Inferior parietal cortex (tissue), 1 donor: ENCODE measurements around the gene ELFN1.

Experiments
- DNase-seq: peaks from one replicate; pipeline ENCODE4 v3.0.0-alpha.2; 2016; ENCODE audit errors: extremely low spot score

Gene ELFN1

DNA sequence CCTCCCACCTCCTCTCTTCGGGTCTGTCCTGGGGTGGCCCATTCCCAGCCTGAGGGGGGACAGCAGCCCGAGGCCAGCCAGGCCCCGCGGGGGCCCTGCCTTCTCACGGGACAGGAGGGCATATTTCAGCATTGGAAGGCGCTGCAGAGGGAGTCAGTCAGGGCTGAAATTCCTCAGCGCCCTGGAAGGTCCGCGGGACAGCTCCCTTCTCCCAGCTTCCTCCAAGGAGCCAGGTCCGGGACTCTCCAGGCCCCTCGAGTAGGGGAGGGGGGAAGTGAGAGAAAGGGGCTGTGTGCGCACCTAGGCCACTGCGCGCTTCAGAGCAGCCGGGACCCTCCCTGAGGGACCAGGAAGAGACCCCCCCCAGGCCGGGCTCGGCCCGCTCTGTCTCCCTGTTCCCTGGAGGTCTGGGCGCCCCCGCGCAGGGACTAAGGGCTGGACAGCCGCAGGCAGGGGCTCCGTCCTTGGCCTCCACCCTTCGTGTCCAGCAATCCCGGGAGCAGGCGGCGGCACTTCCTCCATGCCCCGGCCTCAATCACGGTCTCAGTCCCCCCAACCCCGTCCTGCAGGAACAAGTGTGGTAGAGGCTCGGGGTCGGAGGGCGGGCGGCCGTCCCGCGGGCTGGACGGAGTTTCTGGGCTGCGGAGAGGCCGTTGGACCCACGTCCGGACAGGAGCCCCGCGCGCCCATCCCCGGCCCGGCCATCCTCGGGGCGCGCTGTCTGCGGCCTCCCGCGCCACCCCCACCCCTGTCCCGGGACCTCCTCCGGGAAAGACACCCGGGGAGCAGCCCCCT, 6.0 kb upstream of the ELFN1 start:
- DNase-seq = no peak

DNA sequence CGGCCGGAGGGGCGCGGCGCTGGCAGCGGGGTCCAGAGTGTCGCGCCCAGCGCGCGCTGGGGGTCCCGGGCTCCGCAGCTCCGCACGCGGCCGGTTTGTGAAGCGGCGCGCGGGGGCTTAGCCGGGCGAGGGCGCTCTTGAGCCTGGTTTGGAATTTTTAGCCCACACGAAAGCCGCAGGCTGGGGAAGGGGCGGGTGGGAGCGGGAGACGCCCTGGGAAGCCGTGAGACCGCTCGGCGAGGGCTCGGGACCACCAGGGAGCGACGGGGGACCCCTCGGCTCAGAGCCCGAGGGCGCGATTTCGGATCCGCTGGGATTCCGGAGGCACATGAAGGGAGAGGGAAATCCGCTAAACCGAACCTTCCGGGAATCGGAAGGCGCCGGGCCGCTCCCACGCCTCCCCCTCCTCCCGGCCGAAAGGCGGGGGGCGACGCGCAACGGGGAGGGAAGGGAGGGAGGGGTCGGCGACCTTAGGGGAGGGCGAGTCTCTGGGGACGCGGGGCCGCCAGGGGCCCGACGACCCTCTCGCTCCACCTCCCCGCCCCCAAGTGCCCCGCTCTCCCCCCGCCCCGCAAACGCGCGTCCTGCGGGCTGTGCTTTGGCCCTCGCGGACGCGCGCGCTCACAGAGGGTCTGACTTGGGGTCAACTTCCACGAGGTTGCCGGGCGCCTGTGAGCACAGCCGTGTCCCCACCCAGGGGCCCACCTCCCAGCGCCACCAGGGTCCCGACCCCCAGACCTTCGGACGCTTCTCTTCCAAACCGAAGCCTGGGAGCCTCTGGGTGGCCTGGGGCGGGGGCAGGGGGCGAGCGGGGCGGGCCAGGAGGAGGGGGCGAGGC, 5.1 kb upstream of the ELFN1 start:
- peak; percentile 55 for DNase-seq

DNA sequence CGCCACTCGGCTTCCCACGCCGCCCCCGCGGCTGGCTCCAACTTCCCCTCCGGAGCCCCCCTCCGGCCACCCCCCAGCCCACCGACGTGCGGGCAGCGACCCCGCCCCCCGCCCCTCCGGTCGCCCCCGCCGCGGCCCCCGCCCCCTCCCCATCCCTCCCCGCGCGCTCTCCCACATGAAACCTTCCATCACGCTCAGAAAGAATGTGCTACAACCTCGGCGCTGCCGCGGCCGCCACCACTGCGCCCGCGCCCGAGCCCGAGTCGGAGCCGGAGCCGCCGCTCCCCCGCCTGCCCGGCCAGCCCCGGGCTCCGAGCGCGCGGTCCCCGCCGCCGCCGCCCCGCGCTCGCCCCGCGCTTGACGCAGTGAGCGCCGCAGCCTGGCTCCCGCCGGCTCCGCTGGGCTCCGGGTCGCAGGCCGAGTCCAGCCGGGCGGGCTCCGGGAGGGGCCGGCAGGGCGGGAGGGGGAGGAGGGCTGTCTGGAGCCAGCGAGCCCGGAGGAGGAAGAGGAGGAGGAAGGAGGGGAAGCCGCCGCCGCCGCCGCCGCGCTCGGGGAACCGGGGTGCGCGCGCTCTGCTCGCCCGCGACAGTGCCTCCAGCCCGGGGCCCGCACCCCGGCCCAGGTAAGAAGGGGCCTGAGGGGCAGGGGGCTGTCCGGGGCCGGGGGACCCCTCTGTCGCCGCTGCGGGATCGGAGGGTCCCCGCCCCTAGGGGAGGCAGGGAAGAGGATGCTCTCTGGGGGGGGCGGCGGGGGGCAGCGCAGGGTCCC, 4.3 kb upstream of the ELFN1 start:
- DNase-seq = no peak

DNA sequence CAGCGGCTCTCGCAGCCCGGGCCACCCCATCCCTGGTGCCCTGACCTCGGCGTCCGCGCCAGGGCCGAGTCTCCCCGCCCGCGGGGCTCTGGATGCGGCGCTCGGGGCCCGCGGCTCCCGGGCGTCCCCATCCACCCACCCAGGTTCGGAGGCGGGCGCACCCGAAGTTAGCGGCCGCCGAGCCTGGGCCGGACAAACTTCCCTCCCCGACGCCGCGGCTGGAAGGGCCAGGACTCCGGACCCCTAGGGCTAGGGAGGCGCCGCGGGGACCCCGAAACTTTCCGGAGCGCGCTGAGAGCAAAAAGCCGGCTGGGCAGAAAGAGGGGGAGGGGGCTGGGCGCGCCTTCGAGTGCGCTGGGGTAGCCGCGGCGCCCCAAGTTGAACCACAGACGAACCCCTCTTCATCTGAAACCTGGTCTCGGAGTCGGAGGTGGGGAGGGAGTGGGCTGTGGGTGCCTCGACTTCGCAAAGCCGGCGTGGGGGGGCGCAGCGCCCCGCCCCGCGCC, 3.7 kb upstream of the ELFN1 start:
- DNase-seq = no peak

DNA sequence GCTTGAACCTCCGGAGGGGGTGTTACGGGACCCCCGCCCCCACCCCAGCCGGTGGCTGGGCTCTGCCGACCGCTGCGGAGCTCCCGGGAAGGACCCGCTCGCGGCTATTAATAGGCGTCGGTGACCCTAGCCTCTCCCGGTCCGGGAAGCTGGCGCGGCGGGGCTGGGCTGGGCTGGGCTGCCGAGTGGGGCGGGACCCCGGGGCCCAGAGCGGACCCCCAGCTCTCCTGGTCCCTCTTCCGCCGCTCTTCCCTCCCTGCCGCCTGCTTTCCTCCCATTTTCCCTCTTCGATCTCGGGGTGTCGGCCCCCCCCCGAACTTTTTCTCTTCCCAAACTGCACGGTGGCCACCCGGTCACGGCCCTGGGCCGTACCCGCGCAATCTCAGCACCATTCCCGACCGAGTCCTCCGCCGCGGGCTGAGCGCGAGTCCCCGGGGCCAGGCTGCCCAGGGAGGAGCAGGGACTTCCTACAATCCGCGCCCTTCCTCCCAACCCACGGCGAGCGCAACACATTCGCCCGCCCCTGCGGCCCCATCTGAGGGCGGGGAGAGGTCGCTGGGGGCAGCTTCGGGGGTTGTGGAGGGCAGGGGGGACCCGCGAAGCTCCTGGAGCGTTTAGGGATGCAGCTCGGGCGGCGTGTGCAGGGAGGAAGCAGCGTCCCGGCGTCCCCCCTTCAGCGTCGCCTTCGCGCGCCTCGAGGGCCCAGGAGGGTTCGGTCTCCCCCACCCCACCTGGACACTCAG, 3.1 kb upstream of the ELFN1 start:
- DNase-seq = no peak

DNA sequence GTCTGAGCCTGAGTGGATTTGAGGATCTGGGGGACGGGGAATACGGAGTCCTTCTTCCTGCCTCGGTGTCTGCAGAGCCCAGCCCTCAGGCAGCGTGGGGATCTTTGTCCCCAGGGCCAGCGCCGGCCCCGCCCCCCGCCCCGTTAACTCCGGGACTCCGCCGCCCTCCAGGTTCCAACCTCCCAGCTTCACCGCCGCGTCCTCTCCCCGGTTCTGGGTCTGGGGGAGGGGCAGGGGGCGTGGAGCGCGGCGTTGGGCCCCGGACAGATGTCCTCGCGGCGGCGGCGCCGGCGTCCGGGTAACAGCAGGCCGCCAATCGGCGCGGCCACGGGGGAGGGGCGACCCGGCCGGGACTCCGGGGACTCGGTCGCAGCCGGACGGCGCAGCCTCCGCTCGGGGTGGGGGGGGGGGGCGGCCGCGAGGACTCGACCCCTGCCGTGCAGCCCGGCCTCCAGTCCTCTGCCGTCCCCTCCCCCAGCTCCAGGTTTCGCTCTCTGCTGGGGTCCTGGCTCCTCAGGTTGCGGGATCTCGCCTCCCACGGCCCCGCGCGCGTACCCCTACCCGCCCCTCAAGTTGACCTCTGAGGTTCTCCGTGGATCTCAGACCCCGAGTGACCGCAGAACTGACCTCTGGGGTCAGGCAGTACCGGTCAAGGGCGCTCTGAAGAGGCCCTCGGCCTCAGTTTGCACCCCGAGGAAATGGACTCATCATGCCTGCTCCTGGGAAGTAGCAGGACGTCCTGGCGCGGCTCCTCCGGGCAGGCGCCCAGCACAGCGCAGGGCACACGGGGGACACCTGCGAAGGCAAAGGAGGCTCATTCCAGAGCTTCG, 2.3 kb upstream of the ELFN1 start:
- no peak for DNase-seq

DNA sequence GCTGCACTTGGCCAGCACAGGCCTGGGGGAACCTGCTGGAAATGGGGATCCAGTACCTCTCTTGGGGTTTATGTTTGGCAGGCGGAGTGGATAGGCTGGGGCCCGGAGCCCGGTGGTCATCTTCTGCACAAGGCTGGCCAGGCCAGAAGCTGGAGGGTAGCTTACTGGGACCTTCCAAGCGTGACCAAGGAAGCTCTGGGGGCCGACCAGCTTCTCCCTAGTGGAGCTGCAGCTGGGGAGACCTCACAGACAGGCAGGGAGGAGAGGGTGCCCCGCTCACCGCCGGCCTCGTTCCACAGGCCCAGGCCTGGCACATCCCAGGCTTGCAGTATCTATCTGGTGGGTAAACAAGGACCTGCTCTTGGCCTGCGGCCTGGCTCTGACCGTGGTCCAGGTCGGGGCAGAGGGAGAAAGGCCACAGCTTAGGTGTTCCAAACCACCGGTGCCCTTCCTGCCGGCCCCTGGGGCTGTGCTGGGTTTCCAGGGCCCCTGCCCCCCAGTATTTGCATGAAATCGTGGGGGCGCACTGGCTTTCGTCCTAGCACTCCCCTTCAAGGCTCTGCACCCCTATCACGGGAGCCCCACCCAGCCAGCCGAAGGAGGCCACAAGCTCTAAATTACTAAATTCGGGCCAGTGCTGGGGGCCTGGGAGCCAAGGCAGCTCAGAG, 1.5 kb upstream of the ELFN1 start:
- no peak for DNase-seq

DNA sequence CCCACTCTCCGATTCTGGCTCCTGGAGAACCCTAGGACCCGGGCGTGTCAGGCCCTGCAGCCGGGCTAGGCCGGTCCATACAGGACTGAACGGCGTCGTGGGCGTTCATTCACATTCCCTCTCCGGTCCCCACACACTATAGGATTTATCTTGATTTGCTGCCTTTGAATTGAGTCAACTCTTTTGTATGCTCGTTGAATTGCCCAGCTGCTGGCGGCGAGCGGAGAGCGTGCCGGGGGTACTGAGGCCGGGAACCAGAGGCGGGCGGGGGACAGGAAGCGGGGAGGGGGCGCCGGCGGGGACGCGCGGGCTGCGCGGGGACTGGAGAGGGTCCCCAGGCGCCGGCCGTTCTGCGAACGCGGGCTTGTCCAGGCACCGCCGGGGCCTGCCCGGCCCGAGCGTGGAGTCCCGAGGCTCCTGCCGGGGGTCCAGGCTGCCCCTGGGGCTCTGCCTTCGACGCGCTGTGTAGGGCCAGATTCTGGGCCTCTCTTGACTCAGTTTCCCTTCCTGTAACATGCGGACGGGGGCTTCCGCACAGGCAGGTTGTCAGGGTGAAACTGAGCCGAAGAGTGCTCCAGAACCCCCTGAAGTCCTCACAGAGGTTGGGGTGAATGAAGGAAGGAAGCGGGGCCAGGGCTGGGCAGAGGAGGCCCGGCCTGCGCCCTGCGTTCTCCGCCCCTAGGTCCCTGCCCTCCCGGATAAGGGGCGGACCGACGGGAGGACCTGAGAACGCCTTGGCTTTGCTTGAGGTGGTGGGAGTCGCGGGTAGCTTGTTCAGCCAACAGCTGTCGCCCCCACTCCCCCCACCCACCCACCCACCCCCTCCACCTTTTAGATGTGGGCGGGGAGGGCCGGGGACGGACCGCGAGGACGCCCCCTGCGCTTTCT, 769 bp upstream of the ELFN1 start:
- no peak for DNase-seq

DNA sequence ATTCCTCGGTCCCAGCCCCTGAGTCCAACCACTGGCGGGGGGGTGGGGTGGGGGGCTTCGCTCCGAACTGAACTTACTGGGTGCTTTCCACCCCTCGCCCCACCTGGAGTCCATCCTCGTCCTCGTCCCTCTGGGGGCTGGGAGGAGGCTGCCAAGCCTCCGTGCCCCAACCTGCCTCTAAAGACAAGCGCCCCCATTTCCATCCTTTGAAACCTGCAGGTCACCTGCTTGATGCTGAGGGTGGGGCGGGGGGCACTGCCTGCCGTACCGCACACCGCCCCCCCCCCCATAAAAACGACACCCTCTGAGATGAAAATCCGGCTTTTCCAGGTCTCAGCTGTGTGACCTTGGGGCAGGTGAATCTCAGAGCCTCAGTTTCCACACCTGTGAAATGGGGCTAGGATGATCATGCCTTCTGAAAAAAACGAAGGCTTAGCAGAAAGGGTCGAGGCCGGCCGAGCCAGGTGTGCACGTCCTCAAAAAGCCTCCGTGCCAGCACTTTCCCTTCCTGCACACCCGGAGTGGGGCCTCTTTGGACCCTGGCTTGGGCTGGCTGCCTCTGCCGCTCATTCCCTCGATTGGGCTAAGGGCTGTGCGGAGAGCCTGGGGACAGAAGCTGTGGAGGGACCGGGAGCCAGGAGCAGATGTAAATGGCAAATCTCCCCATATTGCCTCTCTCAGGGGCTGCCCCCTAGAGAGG, 967 bp downstream of the ELFN1 start:
- DNase-seq = no peak

DNA sequence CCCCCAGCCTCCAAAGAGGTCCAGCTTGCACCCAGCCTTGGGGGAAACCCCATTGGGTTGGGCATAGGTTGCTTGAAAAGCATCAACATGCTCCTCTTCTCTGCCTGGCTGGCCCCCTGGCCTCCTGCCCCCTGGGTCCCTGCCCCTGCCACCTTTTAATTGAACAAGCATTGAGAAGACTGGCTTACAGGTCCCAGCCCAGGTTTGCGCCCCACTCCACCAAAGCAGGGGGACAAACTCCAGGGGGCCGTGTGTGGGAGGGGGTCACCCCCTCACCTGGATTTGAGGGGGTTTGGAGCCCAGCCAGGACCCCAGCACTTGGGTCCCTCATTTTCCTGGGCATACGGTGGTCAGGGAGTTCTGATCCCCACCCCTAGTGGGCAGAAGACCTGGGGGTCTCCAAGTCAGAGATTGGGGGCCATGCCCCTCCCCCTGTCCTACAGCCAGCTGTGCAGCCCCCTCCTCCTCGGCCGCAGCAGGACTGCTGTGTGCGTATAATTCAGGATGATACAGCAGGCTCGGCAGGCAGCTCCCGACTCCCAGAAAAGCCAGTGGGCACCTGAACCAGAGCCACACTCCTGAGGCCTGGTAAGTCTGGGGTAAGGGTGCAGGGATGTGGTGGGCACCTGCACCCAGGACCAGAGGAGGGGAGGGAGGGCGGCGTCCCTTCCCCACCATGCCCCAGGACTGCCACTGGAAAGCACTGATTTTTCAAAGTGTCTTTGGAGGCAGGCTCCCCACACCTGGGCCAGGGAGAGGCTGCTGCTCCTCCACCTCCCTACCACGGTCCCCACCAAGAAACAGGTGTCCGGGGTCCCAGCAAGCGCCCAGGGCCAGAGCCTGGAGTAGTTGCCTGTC, 1.7 kb downstream of the ELFN1 start:
- no peak for DNase-seq

DNA sequence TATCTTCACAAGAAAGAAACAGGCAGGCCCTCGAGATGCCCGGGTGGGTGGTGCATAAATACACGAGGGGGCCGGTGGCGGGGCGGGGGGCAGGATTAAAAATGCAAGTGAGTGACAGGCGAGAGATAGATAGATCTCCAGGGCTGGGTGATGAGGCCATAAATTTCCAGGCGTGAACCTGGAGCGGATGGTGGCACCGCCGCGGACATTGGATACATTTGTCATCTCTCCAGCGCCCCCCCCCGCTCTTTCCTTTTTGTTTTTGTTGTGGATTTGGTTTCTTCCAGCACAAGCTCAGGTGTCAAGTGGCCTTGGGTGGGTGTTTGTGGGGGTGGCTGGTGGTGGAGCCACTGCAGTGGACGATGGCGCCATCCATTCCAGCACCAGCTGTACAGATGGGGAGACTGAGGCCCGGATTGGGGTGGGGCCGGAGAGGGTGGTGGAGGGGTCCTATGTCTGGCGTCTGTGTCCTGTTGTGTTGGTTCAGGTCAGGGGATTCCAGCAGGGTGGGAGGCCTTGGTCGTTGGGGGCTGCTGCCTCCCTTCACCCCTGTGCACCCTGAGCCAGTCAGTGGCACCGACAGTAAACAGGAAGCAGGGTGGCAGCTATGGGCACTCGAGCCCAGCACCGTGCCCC, 2.9 kb downstream of the ELFN1 start:
- no peak for DNase-seq

DNA sequence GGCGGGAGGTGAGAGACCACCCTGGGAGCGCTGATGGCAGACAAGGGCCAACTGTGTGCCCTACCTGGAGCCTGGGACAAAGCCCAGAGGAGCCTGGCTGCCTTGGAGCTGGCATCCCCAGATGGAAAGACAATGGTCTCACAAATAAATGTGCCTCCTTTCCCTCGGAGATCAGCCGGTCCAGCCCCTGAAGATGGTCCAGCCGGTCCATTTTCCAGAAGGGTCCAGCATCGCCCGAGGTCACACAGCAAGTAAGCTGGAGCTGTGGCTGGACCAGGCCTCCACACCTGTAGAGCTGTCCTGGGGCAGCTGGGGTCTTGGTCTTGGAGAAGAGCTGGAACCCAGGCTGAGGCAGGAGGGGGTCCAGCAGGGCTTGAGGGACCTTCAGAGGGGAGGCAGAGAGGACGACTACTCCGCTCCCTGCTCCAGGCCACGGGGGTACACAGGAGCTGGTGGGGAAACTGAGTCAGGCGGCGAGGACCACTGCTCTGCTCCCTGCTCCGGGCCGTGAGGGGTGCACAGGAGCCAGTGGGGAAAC, 3.6 kb downstream of the ELFN1 start:
- DNase-seq = no peak

DNA sequence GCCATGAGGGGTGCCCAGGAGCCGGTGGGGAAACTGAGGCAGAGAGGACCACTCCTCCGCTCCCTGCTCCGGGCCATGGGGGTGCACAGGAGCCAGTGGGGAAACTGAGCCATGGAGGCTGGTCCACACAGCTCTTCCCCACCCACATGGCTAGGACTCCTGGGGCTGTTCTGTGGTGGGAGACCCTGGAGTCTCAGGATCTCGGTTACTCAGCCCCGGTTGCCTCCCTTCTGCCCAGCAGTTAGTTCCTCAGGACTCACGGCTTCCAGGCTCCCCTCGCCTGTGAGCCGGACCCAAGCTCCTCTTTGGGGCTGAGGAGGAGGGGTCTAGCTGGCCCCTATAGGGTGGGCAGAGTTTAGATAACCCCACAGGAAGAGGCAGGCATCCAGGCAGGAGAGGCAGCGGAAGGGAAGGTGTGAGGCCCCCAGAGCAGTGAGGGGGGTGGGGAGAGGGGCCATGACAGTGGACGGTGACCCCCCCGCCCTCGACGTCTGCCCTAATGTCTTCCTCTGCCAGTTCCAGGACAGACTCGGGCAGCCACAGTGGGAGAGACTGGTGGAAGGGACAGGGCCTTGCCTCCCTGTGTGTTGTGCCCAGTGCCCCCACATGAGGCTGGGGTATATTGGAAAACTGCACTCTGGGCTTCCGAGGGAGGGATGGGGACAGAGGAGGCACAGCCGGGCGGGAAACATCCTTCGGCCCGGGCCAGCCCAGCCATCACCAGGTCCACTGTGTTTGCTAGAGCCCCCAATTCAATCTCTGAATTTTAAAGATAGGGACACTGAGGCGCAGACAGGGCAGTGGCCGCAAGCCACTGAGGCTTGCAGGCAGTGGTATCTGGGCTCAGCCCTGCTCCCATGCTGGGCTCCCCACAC, 4.3 kb downstream of the ELFN1 start:
- DNase-seq = no peak

DNA sequence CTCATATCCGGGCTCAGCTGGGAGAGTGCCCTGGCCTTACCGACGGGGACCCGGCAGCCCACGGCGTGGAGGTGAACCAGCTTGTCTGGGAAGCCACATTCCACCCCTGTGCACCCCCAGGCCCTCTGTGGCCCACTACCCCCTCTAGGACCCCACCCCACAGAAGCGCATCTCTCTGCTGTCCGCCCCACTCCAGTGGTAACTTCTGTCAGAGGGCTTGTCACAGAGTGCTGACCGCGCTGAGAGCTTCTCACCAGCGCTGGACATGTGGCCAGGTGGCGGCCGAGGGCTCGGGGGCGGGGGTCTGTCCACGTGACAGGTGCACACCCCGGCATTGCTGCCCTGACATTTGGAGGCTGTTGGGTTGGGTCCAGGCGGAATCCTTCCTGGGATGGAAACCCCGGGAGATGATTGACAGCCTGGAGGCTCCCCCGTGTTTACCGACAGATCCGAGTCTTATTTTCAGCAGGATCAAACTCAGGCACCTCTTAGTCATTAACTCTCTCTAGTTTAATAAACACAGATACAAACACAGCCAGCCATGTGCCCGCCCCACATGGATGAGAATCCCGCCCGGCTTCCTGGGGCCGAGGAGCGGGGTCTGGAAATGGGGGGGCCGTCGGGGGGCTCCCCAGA, 5.1 kb downstream of the ELFN1 start:
- DNase-seq = no peak
